Psoas muscle (tissue), 8 donors: ENCODE measurements around the gene MASP2. TPM values are rescaled to one million over a fixed set of nuclear protein-coding genes. Genes with fewer than 3 reads are reported as not detected.

Experiments used
- ATAC-seq, 4 donors: fragments of 200-7000 bp; cut with Tn5 transposase; one replicate each; pipeline ENCODE4 v1.9.1; 2020; ENCODE audit warnings: moderate library complexity in 3 of 4, mild to moderate bottlenecking in 2 of 4
- DNase-seq, 2 donors: peaks; one replicate each; pipeline ENCODE4 v3.0.0-alpha.2; 2020
- H3K27ac ChIP-seq: fragments of 200-600 bp; one replicate; pipeline ENCODE4 v1.8.0; 2022
- H3K27me3 ChIP-seq, 3 donors: fragments of 200-600 bp in 1 of 3; one replicate each; pipeline versions ENCODE4 v1.6.1 to v1.8.0; 2013 to 2022; ENCODE audit warnings: low read length in 2 of 3, mild to moderate bottlenecking in 2 of 3, moderate library complexity in 1 of 3; ENCODE audit not compliant: insufficient read depth in 3 of 3
- H3K36me3 ChIP-seq, 2 donors: fragments of 200-600 bp in 1 of 2; one replicate each; pipeline versions ENCODE4 v1.6.1 to v1.8.0; 2013 to 2022; ENCODE audit warnings: low read depth in 1 of 2, mild to moderate bottlenecking in 1 of 2, moderate library complexity in 1 of 2; ENCODE audit not compliant: insufficient read depth in 1 of 2
- H3K4me1 ChIP-seq: fragments of 200-600 bp; one replicate; pipeline ENCODE4 v1.8.0; 2022
- H3K4me3 ChIP-seq: fragments of 200-600 bp; one replicate; pipeline ENCODE4 v1.8.0; 2022; ENCODE audit warnings: mild to moderate bottlenecking
- H3K9me3 ChIP-seq: fragments of 200-600 bp; one replicate; pipeline ENCODE4 v1.8.0; 2022
- CTCF ChIP-seq: fragments of 200-600 bp; IDR thresholded peaks from one replicate; pipeline ENCODE4 v1.8.0; 2022; ENCODE audit warnings: antibody characterized with exemption
- whole genome bisulfite sequencing, 3 donors: extraction: QIAGEN DNeasy Blood & Tissue Kit; methylation state at CpG; one replicate each; pipeline versions ENCODE4 v1.1.6 to v1.1.7; 2013; 5-methylcytosine and 5-hydroxymethylcytosine counted together
- intact Hi-C, 2 donors: fragments of 100-400 bp; cut with DNase I; formaldehyde crosslinking; loops; one replicate each; pipeline versions ENCODE4 v1.11.0 to v1.14.2; 2022
- polyA plus RNA-seq, 3 donors: library from polyadenylated mRNA; stranded (reverse); fragments of 200-250 nt; gene quantifications; one replicate each; pipeline ENCODE4 v1.2.3, GENCODE V29; 2013
- total RNA-seq, 4 donors: library from RNA; stranded (reverse); fragmentation: NEBNext Ultra II Directional in 2 of 4; extraction: Animal tissue kit (Norgen Biotek cat#: 25700) in 2 of 4; gene quantifications; one replicate each; pipeline versions ENCODE4 v1.2.1 to v1.2.4, GENCODE V29; 2021 to 2023
- donor health status: healthy with polysubstance abuse.
- donor health status: DM: no; HTN: no; CAD: no; lungs with moderate emphysema.
- donor health status: Bipolar disorder and iron deficiency.
- donor health status: healthy.
- donor health status: DM: yes; HTN: yes; CAD: no.
- donor health status: DM: no; HTN: no; CAD: no.
- donor health status: DM: no; HTN: no; CAD: no.
- donor health status: DM: yes; HTN: yes; CAD: no.

Gene MASP2
- total and polyA plus RNA-seq, 7 donors: 0.03 TPM; not detected in 6

DNA sequence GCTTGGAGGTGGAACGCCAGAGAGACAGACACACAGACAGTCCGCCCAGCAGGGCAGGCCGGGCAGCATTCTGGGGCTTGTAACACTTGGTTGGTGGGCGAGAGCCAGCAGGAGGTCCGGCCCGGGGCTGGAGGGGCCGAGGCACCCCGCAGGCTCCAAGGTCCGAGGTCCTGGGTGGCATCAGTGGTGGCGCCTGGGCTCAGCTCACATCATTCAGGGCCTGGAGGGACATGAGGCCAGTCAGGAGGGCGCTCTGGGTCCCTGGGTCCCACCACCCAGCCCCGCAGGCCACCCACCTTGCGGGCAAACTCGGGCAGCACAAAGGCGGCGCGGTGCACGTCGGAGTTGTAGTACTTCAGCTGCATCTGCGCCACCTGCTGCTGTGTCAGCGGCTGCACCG is 7.6 kb upstream of the MASP2 start:
- no peak overlapping the region for H3K4me3 ChIP-seq
- H3K36me3 ChIP-seq: peaks cover 4 to 37% of the 10 kb centered on the region in 2 donors
- WGBS, 3 donors: 83 to 85% (median 84%) methylated on average over 21 to 22 of the region's 22 CpGs
- no peak for DNase-seq
- H3K27ac ChIP-seq: no peak overlapping the region
- H3K9me3 ChIP-seq: no peaks in the 10 kb centered on the region
- ATAC-seq: no peak
- H3K27me3 ChIP-seq: peaks cover 0 to 5% (median 0%) of the 10 kb centered on the region in 3 donors
- peaks cover 7% of the 10 kb centered on the region for H3K4me1 ChIP-seq
- no peak for TF ChIP-seq CTCF
- intact Hi-C loops: no loop called here

DNA sequence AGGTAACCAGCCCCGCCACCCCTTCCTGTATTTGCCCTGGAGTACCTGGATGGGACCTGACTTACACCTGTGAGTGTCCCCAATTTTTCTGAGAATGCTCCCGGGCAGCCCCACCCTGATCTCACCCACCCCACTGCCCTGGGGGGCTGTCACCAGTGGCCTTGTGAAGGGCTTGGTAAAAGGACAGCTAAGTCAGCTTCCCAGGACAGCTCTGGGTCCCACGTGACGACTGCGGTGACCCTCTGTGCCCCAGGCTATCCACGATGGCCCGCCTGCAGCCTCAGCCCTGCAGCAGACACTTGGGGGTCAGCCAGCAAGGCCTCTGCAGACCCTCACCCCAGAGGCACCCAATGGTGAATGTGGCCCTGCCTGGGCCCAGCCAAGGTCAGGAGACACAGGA is 7.1 kb upstream of the MASP2 start:
- DNase-seq: no peak
- Histone ChIP-seq H3K4me3 (no peak overlapping the region), H3K4me1 (peaks cover 7% of the 10 kb centered on the region), H3K27ac (no peak overlapping the region), H3K9me3 (no peaks in the 10 kb centered on the region), H3K36me3 (peaks cover 4 to 37% of the 10 kb centered on the region in 2 donors), H3K27me3 (peaks cover 0 to 5% (median 0%) of the 10 kb centered on the region in 3 donors)
- intact Hi-C loops: no loop called here
- no peak for TF ChIP-seq CTCF
- ATAC-seq: peak in 2 of 4 donors; percentile 5 to 10
- 81 to 86% (median 85%) methylated on average over 7 of the region's 7 CpGs for WGBS, 3 donors

- Histone ChIP-seq H3K36me3 (peaks cover 4 to 37% of the 10 kb centered on the region in 2 donors), H3K9me3 (no peaks in the 10 kb centered on the region), H3K4me1 (peaks cover 3% of the 10 kb centered on the region), H3K4me3 (no peak overlapping the region), H3K27ac (no peak overlapping the region), H3K27me3 (peaks cover 0 to 5% (median 0%) of the 10 kb centered on the region in 3 donors)
- 50 to 52% (median 51%) methylated on average over 10 of the region's 10 CpGs for WGBS, 3 donors
- ATAC-seq (peak; percentile 26 to 49 (median 44)), DNase-seq (peak in 1 of 2 donors; percentile 28)
- intact Hi-C loops: no loop called here
- no peak for TF ChIP-seq CTCF
Observed at GRCh38 chr1:11053758-11054137, 6.7 kb upstream of the MASP2 start.

DNA sequence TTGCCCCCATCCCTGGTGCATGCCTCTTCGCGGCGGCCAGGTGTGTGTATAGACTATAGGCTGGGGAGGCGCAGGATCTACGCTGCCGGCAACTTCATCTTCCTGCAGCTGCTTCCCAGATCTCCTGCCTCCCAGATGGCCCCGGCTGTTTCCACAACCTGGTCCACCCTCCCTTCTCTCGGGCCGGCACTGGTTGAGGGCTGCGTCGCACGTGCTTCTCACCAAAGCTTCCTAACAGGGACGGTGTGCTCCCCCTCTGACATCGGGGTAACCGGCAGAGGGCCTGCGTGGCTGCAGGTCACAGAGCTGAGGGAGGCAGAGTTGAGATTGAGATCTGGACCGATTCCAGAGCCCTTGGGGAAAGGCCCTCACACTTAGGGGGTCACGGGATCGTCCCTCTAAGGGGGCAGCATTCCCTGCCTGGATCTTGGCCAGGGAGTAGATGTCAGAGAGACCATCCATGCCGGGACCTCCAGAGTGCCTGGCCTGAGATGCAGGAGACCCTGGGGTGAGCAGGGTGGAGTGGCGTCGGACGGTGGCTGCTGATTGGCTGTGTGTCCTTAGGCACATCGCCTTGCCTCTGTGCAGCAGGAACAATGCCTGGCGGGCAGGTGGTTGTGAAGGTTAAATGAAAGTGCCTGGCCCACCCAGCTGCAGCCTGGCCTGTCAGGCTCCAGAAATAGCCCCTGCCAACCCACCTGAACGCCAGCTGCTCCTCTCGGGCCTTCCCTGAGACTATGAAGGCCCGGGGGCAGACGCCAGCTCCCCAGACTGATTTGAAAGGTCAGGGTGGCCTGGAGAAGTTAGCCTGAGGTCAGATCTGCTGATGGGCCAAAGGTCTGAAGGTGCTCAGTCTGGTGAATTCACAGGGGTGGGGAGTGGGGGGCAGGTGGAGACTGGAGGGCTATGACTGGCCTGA is 6.1 kb upstream of the MASP2 start:
- no peaks in the 10 kb centered on the region for H3K9me3 ChIP-seq
- H3K4me3 ChIP-seq: no peak overlapping the region
- H3K4me1 ChIP-seq: no peaks in the 10 kb centered on the region
- ATAC-seq: peak; percentile 20 to 53 (median 46)
- H3K27me3 ChIP-seq: peaks cover 0 to 5% (median 0%) of the 10 kb centered on the region in 3 donors
- peaks cover 4 to 30% of the 10 kb centered on the region in 2 donors for H3K36me3 ChIP-seq
- no peak for DNase-seq
- intact Hi-C loops: no loop called here
- WGBS, 3 donors: 15 to 17% (median 15%) methylated on average over 28 to 29 of the region's 29 CpGs
- TF ChIP-seq CTCF: no peak
- H3K27ac ChIP-seq: no peak overlapping the region
